Sigmoid colon (tissue), 7 donors: ENCODE results near the gene C4BPA. TPM values are rescaled to one million over a fixed set of nuclear protein-coding genes. Genes with fewer than 3 reads are reported as not detected.
A peak's percentile ranks its signal among the peaks of the same experiment; 100 is the strongest.

ENCODE experiments used
- DNase-seq: peaks from one replicate; pipeline ENCODE4 v3.0.0-alpha.2; 2019
- H3K27ac ChIP-seq, 4 donors: fragments of 200-600 bp; sonication (generic); one replicate each; pipeline ENCODE4 v1.5.1; 2016 to 2019; ENCODE audit warnings: mild to moderate bottlenecking in 1 of 4
- H3K27me3 ChIP-seq, 3 donors: fragments of 200-600 bp; sonication (generic); one replicate each; pipeline ENCODE4 v1.5.1; 2019; ENCODE audit warnings: mild to moderate bottlenecking in 1 of 3
- H3K36me3 ChIP-seq, 4 donors: fragments of 200-600 bp; sonication (generic); one replicate each; pipeline ENCODE4 v1.5.1; 2016 to 2019
- H3K4me1 ChIP-seq, 4 donors: fragments of 200-600 bp; sonication (generic); one replicate each; pipeline ENCODE4 v1.5.1; 2017 to 2019
- H3K4me3 ChIP-seq, 4 donors: fragments of 200-600 bp; sonication (generic); one replicate each; pipeline ENCODE4 v1.5.1; 2017 to 2019; ENCODE audit warnings: mild to moderate bottlenecking in 2 of 4, moderate library complexity in 1 of 4
- H3K9me3 ChIP-seq, 4 donors: fragments of 200-600 bp in 3 of 4; sonication (generic) in 3 of 4; one replicate each; pipeline versions ENCODE4 v1.5.1 to v1.6.1; 2013 to 2019
- CTCF ChIP-seq, 4 experiments: fragments of 450-650 bp in 3 of 4; fragments of 200-600 bp in 1 of 4; IDR thresholded peaks; one replicate each; pipeline ENCODE4 v1.5.1; 2016 to 2019; ENCODE audit warnings: antibody characterized with exemption in 4 of 4, mild to moderate bottlenecking in 3 of 4, moderate library complexity in 2 of 4
- EP300 ChIP-seq, 4 donors: sonication (generic); formaldehyde crosslinking; IDR thresholded peaks; one replicate each; pipeline ENCODE4 v1.6.1; 2017; ENCODE audit warnings: antibody characterized with exemption in 4 of 4
- POLR2A ChIP-seq, 2 donors: fragments of 450-650 bp; IDR thresholded peaks; one replicate each; pipeline ENCODE4 v1.6.1; 2016; ENCODE audit warnings: antibody characterized with exemption in 2 of 2, mild to moderate bottlenecking in 2 of 2, moderate library complexity in 2 of 2
- POLR2AphosphoS5 ChIP-seq, 4 donors: sonication (generic); formaldehyde crosslinking; IDR thresholded peaks; one replicate each; pipeline ENCODE4 v1.6.1; 2017; ENCODE audit warnings: antibody characterized with exemption in 4 of 4
- WGBS, 2 donors: extraction: QIAGEN DNeasy Blood & Tissue Kit; methylation state at CpG; one replicate each; pipeline ENCODE4 v1.1.7; 2013; 5-methylcytosine and 5-hydroxymethylcytosine counted together
- intact Hi-C: fragments of 100-400 bp; cut with DNase I; formaldehyde crosslinking; loops from one replicate; pipeline ENCODE4 v1.15.1; 2023
- polyA plus RNA-seq, 3 donors: library from polyadenylated mRNA; stranded (reverse); fragments of 200-250 nt; gene quantifications; one replicate each; pipeline ENCODE4 v1.2.3, GENCODE V29; 2013
- total RNA-seq, 4 donors: library from RNA; depleted of rRNA; stranded (reverse); fragments of >200 nt; gene quantifications; one replicate each; pipeline ENCODE4 v1.1.0, GENCODE V29; 2016
- donor health status: healthy with polysubstance abuse.
- donor health status: Bipolar disorder and iron deficiency.
- donor health status: healthy.

The C4BPA gene
- total and polyA plus RNA-seq, 7 donors = 1.2 to 6.4 (median 2.5) TPM; not detected in 4

DNA sequence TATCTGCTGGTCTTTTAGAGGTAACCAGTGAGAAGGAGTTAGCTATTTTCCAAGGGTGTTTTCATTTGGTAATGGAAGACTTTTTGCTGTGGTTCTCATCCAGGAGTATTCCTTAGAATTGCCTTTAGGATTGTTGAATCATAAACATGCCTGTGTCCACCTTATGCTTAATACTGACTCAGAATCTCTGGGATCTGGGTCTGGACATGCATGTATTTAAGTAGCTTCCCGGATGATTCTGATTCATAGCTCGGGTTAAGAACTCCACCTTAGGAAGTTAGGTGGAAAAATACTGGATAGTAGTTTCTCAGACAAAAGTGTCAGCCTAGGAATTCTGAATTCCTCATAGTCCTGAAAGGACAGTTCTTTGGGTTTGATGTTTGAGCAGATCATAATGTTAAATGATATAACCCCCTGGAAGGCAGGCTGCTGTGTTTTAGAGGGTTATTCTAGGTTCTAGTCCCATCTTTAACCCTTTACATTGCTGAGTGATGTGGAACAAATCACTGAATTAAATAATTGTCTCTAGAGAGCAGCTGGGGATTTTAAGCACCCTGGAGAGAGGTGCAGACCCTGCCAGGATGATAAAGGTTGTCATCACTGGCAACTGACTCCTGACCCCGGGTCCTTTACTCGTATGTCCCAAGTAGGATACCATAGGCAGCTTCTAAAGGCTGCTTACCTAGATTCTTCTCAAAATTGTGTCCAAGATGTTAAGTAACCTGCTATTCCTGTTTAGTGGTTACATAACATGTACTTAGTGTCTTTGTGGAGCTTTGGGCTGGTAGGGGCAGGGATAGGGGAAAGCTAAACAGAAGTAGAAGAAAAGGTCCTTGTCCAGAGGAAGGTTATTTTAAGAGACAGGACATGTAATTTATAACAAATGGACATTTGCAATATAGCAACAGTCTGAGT is 29.9 kb upstream of the C4BPA start:
- H3K36me3 ChIP-seq = peaks cover 0 to 49% (median 14%) of the 10 kb centered on the region in 4 donors
- no peak overlapping the region for H3K27ac ChIP-seq
- H3K27me3 ChIP-seq = no peaks in the 10 kb centered on the region
- WGBS, 2 donors = 79 to 91% methylated on average over 4 of the region's 4 CpGs
- H3K9me3 ChIP-seq = no peaks in the 10 kb centered on the region
- no peak overlapping the region for H3K4me3 ChIP-seq
- TF ChIP-seq EP300 (IDR thresholded peaks at IDR 0.05) = no peak
- no peak for TF ChIP-seq CTCF (IDR thresholded peaks at IDR 0.05)
- TF ChIP-seq POLR2AphosphoS5 (IDR thresholded peaks at IDR 0.05) = no peak
- TF ChIP-seq POLR2A (IDR thresholded peaks at IDR 0.05) = no peak
- intact Hi-C loops = no loop called here
- DNase-seq = no peak
- peaks cover 0 to 13% (median 0%) of the 10 kb centered on the region in 4 donors for H3K4me1 ChIP-seq

DNA sequence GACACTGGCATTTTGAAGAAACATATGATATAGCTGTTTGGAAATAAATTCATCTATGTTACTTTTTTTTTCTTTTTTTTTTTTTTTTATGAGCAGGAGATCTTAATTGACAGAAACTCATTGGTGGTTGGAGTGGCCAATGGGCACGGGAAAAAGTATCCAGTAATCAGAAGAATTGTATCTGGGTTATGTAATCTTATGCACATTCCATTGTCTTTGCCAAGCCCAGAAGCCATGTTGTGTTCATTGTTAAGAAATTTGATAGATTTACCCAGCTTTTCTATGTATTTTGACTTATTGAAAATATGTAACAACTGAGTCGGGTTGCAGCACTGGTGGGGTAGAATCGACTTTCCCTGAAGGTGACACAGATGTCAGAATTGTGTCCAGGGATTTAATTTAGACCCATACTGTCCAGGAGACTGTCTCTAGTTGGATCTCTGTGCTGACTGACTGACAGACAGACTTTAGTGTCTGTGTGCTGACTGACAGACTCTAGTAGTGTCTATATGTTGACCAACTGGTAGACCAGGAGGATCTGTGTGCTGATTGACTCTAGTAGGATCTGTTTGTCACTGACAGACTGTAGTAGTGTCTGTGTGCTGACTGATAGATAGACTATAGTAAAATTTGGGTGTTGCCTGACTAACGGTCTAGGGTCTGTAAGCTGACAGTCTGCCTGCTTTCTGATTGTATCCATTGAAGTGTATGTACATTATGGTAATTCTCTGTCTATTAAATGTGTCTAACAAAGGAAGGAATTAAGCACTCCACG is 27.7 kb upstream of the C4BPA start:
- intact Hi-C loops = loop anchor here (2.0 kb wide), 1 partner anchor 22 kb away; no protein-coding TSS in a partner anchor
- H3K27ac ChIP-seq = no peak overlapping the region
- WGBS, 2 donors = 53 to 75% methylated on average over 5 of the region's 5 CpGs

GRCh38 chr1:207077012-207077411 is 27.0 kb upstream of the C4BPA start:
- TF ChIP-seq POLR2A (IDR thresholded peaks at IDR 0.05) (no peak), CTCF (IDR thresholded peaks at IDR 0.05) (no peak), POLR2AphosphoS5 (IDR thresholded peaks at IDR 0.05) (no peak), EP300 (IDR thresholded peaks at IDR 0.05) (no peak)
- Histone ChIP-seq H3K27ac (no peak overlapping the region), H3K9me3 (no peaks in the 10 kb centered on the region), H3K4me1 (peaks cover 0 to 13% (median 0%) of the 10 kb centered on the region in 4 donors), H3K27me3 (no peaks in the 10 kb centered on the region), H3K36me3 (peaks cover 0 to 31% (median 9%) of the 10 kb centered on the region in 4 donors), H3K4me3 (no peak overlapping the region)
- WGBS, 2 donors = 23 to 80% methylated on average over 1 of the region's 1 CpG
- intact Hi-C loops = loop anchor here (2.0 kb wide), 1 partner anchor 22 kb away; no protein-coding TSS in a partner anchor
- no peak for DNase-seq

More for the DNA sequence above, 27.7 kb upstream of the C4BPA start:
- no peak for DNase-seq
- Histone ChIP-seq H3K4me1 (peaks cover 0 to 13% (median 0%) of the 10 kb centered on the region in 4 donors), H3K27me3 (no peaks in the 10 kb centered on the region), H3K36me3 (peaks cover 0 to 37% (median 12%) of the 10 kb centered on the region in 4 donors), H3K4me3 (no peak overlapping the region), H3K9me3 (no peaks in the 10 kb centered on the region)
- TF ChIP-seq POLR2A (IDR thresholded peaks at IDR 0.05) = no peak
- no peak for TF ChIP-seq CTCF (IDR thresholded peaks at IDR 0.05)
- no peak for TF ChIP-seq POLR2AphosphoS5 (IDR thresholded peaks at IDR 0.05)
- TF ChIP-seq EP300 (IDR thresholded peaks at IDR 0.05) = no peak

- WGBS, 2 donors = 28 to 53% methylated on average over 6 of the region's 6 CpGs
- intact Hi-C loops = loop anchor here (1.0 to 2.0 kb wide), 2 partner anchors 23 to 27 kb away; no protein-coding TSS in a partner anchor
- peak; percentile 73 for DNase-seq
Observed at GRCh38 chr1:207077470-207078377, 26.3 kb upstream of the C4BPA start.

More at GRCh38 chr1:207077470-207078377, 26.3 kb upstream of the C4BPA start:
- H3K9me3 ChIP-seq = no peaks in the 10 kb centered on the region
- H3K27me3 ChIP-seq = no peaks in the 10 kb centered on the region
- peaks cover 0 to 24% (median 7%) of the 10 kb centered on the region in 4 donors for H3K36me3 ChIP-seq
- no peak overlapping the region for H3K27ac ChIP-seq
- no peak overlapping the region for H3K4me3 ChIP-seq
- H3K4me1 ChIP-seq = peaks cover 0 to 13% (median 0%) of the 10 kb centered on the region in 4 donors
- TF ChIP-seq EP300 (IDR thresholded peaks at IDR 0.05) (no peak), CTCF (IDR thresholded peaks at IDR 0.05) (peak; percentile 47 to 83 (median 80))
